MG63 (cell line): ENCODE data around the gene CDH12. TPM values are rescaled to one million over a fixed set of nuclear protein-coding genes. Genes with fewer than 3 reads are reported as not detected.
"Not testable (repeated sequence)": the region's sequence is repeated elsewhere in the genome, so short reads cannot be mapped to it uniquely, and the experiment has no call there.

Source experiments
- DNase-seq: peaks from one replicate; pipeline ENCODE4 v3.0.0-alpha.2; 2020
- H3K27me3 ChIP-seq: fragments of 250-450 bp; sonication (Bioruptor Pico); 2 replicates; pipeline ENCODE4 v1.5.1; 2020; ENCODE audit warnings: mild to moderate bottlenecking, moderate library complexity
- H3K36me3 ChIP-seq: fragments of 250-450 bp; sonication (Bioruptor Pico); 2 replicates; pipeline ENCODE4 v1.5.1; 2020; ENCODE audit warnings: mild to moderate bottlenecking, moderate library complexity
- H3K4me3 ChIP-seq: fragments of 250-450 bp; sonication (Bioruptor Pico); 2 replicates; pipeline ENCODE4 v1.5.1; 2020; ENCODE audit warnings: mild to moderate bottlenecking, moderate library complexity
- H3K9me3 ChIP-seq: fragments of 250-450 bp; sonication (Bioruptor Pico); 2 replicates; pipeline ENCODE4 v1.5.1; 2020; ENCODE audit warnings: mild to moderate bottlenecking, moderate library complexity
- total RNA-seq: library from RNA; depleted of rRNA; stranded (reverse); fragments of >200 nt; shearing (Covaris generic); gene quantifications from 2 replicates; pipeline ENCODE4 v1.2.3, GENCODE V29; 2014; ENCODE audit warnings: low replicate concordance; rRNA removed

Gene CDH12
- total RNA-seq = not detected in 2 replicates

DNA sequence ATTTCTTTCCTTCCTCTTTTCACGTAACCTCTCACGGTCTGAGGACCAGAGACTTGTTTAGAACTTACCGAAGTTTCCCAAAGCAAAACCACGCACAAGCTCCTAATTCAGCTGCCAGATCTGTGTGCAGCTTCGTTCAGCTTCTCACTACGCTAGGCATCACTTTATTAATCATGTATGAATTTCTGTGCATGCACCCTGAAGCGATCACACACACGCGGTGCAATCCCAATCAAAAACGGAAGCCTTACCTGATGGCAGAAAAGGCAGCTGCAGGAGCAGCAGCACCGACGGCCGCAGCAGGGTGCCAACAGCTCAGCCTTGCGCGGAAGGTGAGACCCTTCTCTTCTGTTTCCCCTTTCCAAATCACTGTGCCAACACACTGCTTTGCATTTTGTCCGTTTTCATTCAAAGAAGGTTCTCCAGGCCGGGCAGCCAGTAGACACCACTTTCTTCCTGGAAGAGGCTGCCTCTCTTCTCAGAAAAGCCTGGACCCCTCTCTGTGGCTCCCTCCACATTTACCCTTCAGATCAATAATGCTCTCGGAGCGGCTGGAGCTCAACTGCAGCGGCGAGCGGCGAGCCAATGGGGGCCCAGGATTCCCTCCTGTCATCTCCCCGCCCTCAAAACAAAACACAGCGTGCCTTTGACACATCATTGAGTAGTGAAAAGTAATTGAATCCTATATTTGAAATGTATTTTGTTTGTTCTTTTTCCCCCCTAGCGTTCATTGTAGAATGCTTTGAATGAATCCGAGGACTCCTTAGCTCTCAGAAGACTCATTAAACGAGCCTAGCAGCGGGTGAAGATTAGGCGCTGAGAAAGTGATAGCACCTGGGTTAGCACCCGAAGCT is at the start of gene CDH12:
TSS of gene CDH12 (minus strand) at position 538 of the 854 bp plus-strand sequence.
- DNase-seq = peak; percentile 37

DNA sequence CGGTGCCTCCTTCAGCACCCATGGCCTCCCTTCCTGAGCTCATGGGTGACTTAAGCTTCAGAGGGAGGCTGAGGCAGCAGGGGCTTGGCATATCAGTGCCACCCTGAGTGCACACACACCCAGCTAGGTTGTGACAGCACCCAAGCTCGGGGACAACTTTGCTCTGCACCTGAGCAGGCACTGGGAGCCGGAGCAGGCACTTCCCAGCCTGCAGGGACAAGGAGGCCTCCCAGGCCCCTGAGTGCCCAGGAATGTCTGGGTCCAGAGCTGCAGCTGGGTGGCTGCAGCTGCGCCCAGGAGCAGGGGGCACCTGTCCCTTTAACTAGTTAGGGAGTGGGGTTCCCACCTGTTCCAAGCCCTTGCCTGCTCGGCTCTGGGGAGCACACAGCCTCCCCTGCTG is 48.7 kb upstream of the CDH12 start:
- Histone ChIP-seq H3K36me3 (no peaks in the 10 kb centered on the region), H3K4me3 (no peak overlapping the region), H3K9me3 (peaks cover 2% of the 10 kb centered on the region; the same call in 1 of the 2 replicates), H3K27me3 (no peaks in the 10 kb centered on the region)
- DNase-seq = no peak

More for the DNA sequence above, at the start of gene CDH12:
- Histone ChIP-seq H3K36me3 (no peaks in the 10 kb centered on the region), H3K9me3 (no peaks in the 10 kb centered on the region), H3K4me3 (peak within 1 kb of the TSS; percentile 46), H3K27me3 (no peaks in the 10 kb centered on the region)

DNA sequence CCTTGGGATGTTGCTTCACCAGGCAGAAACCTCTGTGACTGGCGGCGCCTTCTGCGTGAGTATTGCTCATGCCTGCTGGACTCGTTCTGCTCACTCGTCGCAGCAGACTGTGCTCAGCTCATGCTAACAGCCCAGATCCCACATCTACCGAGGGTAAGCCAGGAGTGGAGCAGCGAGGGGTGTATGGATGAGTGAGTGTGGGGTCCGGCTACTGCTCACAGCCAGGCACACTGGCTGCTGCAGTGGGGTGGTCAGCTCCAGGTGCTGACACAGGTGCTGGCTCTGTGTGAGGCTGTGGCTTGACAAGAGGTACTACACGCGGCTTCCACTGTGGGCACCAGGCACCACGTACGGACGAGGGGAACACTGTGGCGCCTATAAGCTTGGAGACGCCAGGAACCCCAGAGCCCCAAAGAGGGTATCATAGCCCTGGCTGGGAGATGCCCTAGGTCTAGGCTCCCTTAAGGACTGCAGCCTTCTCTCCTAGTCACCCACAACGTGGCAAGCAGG is 47.7 kb upstream of the CDH12 start:
- DNase-seq = no peak
- no peaks in the 10 kb centered on the region for H3K36me3 ChIP-seq
- H3K27me3 ChIP-seq = no peaks in the 10 kb centered on the region
- no peak overlapping the region for H3K4me3 ChIP-seq
- peaks cover 2% of the 10 kb centered on the region; the same call in 1 of the 2 replicates for H3K9me3 ChIP-seq

DNA sequence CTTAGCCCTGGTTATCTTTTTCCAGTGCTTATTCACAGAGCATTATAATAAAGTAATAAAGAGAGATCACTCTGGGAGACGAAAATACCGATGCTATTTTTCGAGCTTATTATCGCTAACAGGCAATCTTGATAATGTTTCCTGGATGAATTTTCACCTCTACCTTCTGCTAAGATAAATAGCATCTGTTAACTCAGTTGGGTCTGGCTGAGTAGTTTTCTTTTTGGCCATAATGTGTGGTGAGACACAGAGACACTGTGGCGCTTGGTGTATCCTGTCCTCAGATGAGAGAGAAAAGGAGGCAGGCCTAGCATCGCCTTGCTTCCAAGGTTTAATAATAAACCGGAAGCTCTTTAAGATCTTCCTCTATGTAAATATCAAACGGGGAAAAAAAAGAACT is 46.2 kb upstream of the CDH12 start:
- Histone ChIP-seq H3K9me3 (peaks cover 2% of the 10 kb centered on the region; the same call in 1 of the 2 replicates), H3K4me3 (no peak overlapping the region), H3K27me3 (no peaks in the 10 kb centered on the region), H3K36me3 (no peaks in the 10 kb centered on the region)
- DNase-seq = no peak

DNA sequence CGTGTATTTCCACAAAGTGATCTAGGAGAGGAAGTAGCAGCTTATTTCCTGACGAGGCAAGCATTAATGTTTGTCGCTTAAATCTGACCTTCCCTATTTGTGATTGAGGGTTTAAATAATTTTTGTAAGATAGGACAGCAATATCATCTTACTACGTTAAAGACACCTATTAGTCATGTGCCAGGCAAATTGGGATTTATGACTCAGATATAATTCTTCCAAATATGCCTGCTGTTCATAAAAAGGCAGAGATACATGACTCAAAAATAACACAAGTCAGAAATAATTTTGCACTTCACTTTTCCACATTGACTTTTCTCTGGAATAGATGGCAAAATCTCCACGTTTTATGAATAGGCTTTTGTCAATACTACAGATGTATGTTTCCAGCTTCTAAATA is 43.0 kb upstream of the CDH12 start:
- Histone ChIP-seq H3K9me3 (peaks cover 2% of the 10 kb centered on the region; the same call in 1 of the 2 replicates), H3K36me3 (no peaks in the 10 kb centered on the region), H3K4me3 (no peak overlapping the region), H3K27me3 (no peaks in the 10 kb centered on the region)
- DNase-seq = no peak

DNA sequence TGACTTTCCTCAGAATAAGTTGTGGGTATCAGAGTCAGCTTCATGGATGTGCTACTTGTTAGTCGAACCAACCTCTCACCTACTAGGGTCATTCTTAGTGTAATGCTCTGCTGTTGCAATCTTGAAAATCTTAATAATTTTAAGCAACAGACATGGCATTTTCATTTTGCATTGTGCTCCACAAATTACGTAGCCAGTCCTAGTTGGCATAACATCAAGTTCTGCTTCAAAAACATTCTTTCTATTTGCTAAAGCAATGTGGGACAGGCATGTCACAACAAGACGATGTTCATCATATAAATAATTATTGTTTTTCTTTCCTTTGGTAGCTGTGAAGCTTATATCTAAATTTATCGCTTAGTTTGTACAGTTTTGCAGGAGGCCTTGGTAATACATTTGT is 39.3 kb upstream of the CDH12 start:
- H3K36me3 ChIP-seq = no peaks in the 10 kb centered on the region
- DNase-seq = no peak
- no peak overlapping the region for H3K4me3 ChIP-seq
- H3K9me3 ChIP-seq = no peaks in the 10 kb centered on the region
- no peaks in the 10 kb centered on the region for H3K27me3 ChIP-seq

DNA sequence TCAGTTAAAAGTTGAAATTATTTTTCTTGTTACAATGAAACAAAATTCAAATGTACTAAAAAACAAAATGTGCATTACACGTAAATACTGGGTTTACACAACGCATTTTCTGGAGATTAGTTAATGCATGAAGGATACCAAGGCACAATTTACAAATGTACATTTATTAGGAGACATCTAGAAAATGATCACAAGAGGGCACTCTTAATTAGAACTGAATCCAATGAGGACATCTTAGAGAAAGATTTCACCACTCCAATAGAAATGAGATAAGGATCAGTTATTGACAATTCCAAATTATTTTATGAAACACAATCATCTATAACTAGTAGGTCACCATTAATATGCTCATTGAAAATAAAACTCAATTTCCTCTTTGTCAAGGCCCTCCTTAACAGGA is 36.6 kb upstream of the CDH12 start:
- no peak for DNase-seq
- Histone ChIP-seq H3K9me3 (no peaks in the 10 kb centered on the region), H3K36me3 (no peaks in the 10 kb centered on the region)

DNA sequence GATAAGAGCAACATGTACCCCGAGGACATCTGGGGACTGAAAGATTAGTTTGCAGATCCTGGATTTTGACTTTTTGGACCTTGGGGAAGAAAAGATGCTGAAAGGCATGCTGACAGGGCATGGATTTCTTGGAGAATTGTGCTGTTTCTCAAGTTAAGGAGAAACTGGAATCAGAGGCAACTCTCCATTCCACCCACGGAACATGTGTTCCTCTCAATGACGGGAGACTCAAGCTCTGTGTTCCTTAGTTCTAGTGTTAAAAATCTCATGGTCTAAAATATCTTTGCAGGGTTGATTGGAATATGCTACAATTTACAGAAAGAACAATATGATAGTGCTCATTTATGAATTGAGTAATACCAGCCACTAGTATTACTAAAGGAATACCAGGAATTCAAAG is 34.4 kb upstream of the CDH12 start:
- Histone ChIP-seq H3K27me3 (no peaks in the 10 kb centered on the region), H3K36me3 (no peaks in the 10 kb centered on the region), H3K4me3 (no peak overlapping the region), H3K9me3 (no peaks in the 10 kb centered on the region)
- DNase-seq = no peak

More for the DNA sequence above, 36.6 kb upstream of the CDH12 start:
- Histone ChIP-seq H3K27me3 (no peaks in the 10 kb centered on the region), H3K4me3 (no peak overlapping the region)

DNA sequence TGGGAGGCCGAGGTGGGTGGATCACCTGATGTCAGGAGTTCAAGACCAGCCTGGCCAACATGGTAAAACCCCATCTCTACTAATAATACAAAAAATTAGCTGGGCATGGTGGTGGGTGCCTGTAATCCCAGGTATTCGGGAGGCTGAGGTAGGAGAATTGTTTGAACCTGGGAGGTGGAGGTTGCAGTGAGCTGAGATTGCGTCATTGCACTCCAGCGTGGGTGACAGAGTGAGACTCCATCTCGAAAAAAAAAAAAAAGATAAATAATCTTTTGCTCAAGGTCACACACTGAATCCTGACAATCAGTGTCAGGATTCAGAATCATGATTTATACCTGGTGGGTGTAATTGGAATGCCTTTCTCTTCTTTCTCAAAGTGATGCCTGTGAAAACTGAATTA is 5.8 kb upstream of the CDH12 start:
- H3K4me3 ChIP-seq, H3K27me3 ChIP-seq, H3K9me3 ChIP-seq, DNase-seq, H3K36me3 ChIP-seq: not testable (repeated sequence)

DNA sequence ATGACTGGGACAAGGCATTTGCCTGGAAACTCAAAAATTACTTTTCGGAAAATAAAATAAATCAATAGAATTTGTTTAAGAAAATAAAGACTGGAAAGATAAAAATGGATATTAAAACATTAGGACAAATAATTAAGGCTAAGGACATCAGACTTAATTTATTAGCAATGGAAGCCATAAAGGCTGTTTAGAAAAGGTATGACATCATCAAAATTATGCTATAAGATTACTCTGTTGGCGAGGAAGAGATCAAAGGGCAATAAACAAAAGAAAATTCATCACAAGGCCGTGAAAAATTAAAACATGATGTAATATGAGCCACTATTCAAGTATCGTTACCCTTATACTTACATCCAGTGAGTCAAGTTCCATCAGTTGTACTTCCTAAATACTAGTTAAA is 2.7 kb upstream of the CDH12 start:
- H3K36me3 ChIP-seq = no peaks in the 10 kb centered on the region
- no peak for DNase-seq
- H3K9me3 ChIP-seq = no peaks in the 10 kb centered on the region
- no peak overlapping the region for H3K4me3 ChIP-seq
- no peaks in the 10 kb centered on the region for H3K27me3 ChIP-seq

DNA sequence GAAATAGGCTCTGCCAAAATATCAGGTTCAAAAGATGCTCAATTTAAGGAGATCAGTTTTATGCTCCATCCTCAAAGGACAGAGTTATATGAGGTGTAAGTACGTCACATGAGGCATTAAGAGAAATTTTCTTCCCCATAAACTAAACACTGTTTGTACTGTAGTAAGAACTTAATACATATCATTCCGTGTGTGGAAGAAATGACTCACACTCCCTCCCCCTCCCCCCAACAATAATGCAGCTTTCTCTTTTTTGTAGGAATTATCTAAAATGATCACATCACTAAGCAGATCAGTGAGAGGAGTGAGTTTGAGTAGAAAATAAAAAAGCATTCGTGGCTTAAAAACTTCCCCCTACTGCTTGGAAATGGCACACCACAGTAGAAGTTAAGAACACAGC is 2.2 kb downstream of the CDH12 start:
- H3K36me3 ChIP-seq = no peaks in the 10 kb centered on the region
- no peak overlapping the region for H3K4me3 ChIP-seq
- DNase-seq = peak; percentile 8
- H3K27me3 ChIP-seq = no peaks in the 10 kb centered on the region
- H3K9me3 ChIP-seq = no peaks in the 10 kb centered on the region

DNA sequence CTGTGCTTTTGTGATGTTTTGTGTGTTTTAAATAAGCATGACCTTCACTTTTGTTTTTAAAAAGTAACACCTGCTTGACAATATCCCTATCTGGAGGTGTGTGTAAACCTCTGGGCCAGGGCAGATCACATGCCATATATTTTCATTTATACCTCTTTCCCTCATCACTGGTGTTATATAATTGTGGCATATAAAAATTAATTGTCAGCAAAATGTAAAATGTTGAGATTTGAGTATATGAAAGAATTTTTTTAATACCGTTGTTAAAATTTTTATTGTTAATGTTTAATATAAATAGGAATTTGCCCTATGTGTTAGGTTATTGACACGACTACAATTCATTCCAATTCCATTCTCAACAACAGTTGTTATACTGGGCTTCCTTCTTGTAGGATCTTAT is 6.5 kb downstream of the CDH12 start:
- H3K9me3 ChIP-seq = no peaks in the 10 kb centered on the region
- H3K4me3 ChIP-seq = no peak overlapping the region
- no peaks in the 10 kb centered on the region for H3K27me3 ChIP-seq
- H3K36me3 ChIP-seq = no peaks in the 10 kb centered on the region
- DNase-seq = no peak

DNA sequence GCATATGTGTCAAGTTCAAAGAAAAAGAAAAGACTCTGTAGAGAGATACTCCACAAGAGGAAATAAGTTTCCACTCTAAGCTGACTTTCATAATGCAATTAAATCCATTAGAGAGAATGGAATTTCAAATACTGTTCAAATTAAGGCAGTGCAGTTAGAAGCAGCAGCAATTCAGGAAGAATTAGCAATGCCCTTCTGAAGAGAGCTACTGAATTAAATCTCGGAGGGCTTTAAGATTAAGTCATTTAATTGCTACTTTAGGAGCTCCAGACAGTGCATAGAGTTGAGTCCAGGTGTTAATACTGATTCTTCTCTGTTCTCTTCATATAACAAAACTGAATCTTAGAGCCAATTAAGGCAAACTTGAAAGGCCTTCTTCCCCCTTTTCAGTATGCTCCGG is 8.5 kb downstream of the CDH12 start:
- no peaks in the 10 kb centered on the region for H3K36me3 ChIP-seq
- DNase-seq = no peak
- H3K27me3 ChIP-seq = no peaks in the 10 kb centered on the region

DNA sequence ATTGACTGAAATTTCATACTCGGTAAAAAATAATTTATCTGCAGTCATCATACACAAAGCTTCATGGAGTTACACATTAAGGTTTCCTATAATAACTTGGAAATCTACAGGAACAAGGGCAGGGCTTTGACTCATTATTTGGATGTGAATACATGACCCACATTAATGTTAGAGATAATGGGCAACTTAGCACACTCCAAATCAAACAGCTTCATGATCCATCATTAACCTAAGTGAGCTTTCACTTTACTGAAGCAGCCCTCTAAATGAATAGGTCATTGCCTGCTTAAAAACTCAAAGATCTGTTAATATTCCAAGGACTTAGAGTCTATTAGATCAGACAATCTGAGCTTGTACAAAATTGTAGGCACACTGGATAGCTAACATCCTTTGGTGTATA is 9.0 kb downstream of the CDH12 start:
- H3K27me3 ChIP-seq = no peaks in the 10 kb centered on the region
- H3K9me3 ChIP-seq = no peaks in the 10 kb centered on the region
- no peak overlapping the region for H3K4me3 ChIP-seq
- H3K36me3 ChIP-seq = no peaks in the 10 kb centered on the region
- no peak for DNase-seq

More for the DNA sequence above, 8.5 kb downstream of the CDH12 start:
- H3K4me3 ChIP-seq = no peak overlapping the region
- H3K9me3 ChIP-seq = no peaks in the 10 kb centered on the region

DNA sequence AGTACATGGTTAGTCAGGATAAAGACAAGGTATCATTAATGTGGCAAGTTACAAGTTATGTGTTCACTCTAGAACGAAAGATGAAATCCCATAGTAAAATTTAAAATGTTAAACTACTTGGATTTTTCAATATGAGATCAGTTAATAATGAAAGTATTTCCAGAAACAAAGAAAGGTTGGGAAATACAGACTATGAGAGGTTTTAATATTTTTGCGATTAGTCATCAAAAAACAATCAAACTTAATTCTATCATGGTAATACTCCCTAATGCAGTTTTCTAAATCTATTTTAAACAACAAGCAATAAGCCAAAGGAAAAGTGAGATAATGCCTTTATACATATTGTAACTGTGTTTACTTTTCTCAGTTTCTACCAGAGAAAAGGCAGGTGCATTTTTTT is 10.6 kb downstream of the CDH12 start:
- H3K9me3 ChIP-seq = no peaks in the 10 kb centered on the region
- H3K4me3 ChIP-seq = no peak overlapping the region
- no peaks in the 10 kb centered on the region for H3K27me3 ChIP-seq
- no peaks in the 10 kb centered on the region for H3K36me3 ChIP-seq
- DNase-seq = no peak

DNA sequence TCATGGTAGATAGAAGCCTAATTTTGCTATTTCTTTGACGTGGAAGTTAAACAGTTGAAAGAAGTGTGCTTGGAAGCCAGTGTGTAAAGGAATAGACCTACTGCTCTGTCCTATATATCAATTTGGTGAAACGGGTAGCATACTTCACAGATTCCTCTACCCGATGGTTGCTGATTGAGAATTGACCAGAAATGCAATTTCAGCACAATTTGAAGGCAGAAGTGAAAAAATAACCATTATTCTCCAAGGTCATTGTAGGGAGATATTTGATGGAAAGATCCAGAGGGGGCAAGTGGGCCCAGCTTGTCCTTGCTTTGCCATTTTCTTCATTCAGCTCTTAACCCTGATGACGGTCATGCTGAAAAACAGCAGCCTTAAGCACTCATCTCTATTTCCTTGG is 15.3 kb downstream of the CDH12 start:
- Histone ChIP-seq H3K4me3 (no peak overlapping the region), H3K27me3 (no peaks in the 10 kb centered on the region), H3K36me3 (no peaks in the 10 kb centered on the region), H3K9me3 (no peaks in the 10 kb centered on the region)
- DNase-seq = no peak

DNA sequence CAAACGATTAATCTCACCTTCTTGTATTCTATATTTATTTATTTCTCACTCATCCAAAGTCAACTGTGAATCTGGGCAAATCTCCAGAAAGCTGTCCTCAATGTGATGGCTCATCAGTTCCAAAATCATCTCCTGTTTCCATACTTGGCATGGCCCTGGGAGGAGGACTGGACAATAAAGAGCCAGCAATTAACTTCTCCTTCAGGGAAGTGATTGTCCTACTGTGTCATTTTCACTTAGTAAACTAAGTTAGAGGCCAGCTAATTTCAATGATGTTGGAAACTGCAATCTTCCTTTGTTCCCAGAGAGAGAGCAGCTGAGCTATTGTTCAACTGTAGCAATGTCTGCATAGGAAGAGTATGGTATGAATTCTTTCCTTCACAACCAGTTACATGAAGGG is 17.5 kb downstream of the CDH12 start:
- peak; percentile 59 for DNase-seq

DNA sequence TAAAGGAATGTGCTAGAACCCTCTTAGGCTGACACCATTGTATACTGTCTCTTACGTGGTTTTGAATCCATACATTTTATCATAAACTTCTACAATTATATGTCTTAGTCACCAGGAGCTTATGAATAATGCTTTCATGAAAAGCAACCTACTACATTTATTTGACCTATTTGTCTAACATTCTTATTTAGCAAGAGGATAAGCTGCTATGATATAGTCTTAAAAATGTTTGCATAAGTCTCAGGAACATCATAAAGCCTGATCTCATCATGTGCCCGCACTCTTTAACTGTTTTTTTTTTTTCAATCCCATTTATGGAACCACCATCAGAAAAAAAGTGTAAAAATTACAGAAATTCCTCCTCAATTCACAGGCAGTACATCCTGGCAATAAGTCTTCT is 59.7 kb downstream of the CDH12 start:
- H3K36me3 ChIP-seq = no peaks in the 10 kb centered on the region
- no peak for DNase-seq
- no peak overlapping the region for H3K4me3 ChIP-seq
- no peaks in the 10 kb centered on the region for H3K9me3 ChIP-seq
- H3K27me3 ChIP-seq = no peaks in the 10 kb centered on the region

More for the DNA sequence above, 17.5 kb downstream of the CDH12 start:
- H3K9me3 ChIP-seq = no peaks in the 10 kb centered on the region
- H3K36me3 ChIP-seq = no peaks in the 10 kb centered on the region
- no peak overlapping the region for H3K4me3 ChIP-seq
- H3K27me3 ChIP-seq = no peaks in the 10 kb centered on the region
